SK-N-SH treated with all-trans-retinoic acid at 6 μM for 48 hours (cell line): ENCODE data around the gene GBGT1.
"Not testable (repeated sequence)": the region's sequence is repeated elsewhere in the genome, so short reads cannot be mapped to it uniquely, and the experiment has no call there.

Experiments
- ATAC-seq: fragments of 200-7000 bp; cut with Tn5 transposase; 3 replicates; pipeline ENCODE4 v1.9.1; 2020; ENCODE audit warnings: mild to moderate bottlenecking, moderate library complexity
- ARNTL ChIP-seq: fragments of 450-650 bp; formaldehyde crosslinking; IDR thresholded peaks from 2 replicates; pipeline ENCODE4 v1.5.0; 2020; ENCODE audit warnings: low read depth, mild to moderate bottlenecking, moderate library complexity, borderline replicate concordance
- CSDC2 ChIP-seq: fragments of 250-450 bp; sonication (Bioruptor Pico); IDR thresholded peaks from 2 replicates; pipeline ENCODE4 v1.5.0; 2020; ENCODE audit warnings: mild to moderate bottlenecking, moderate library complexity
- ESRRG ChIP-seq: fragments of 250-450 bp; sonication (Bioruptor Pico); IDR thresholded peaks from 2 replicates; pipeline ENCODE4 v1.6.1; 2021; ENCODE audit warnings: mild to moderate bottlenecking
- ISL1 ChIP-seq: fragments of 250-450 bp; sonication (Bioruptor Pico); IDR thresholded peaks from 2 replicates; pipeline ENCODE4 v2.1.2; 2022; ENCODE audit warnings: mild to moderate bottlenecking, moderate library complexity
- OSR1 ChIP-seq: fragments of 250-450 bp; sonication (Bioruptor Pico); IDR thresholded peaks from 2 replicates; pipeline ENCODE4 v1.8.0; 2022; ENCODE audit warnings: moderate library complexity, mild to moderate bottlenecking, inconsistent platforms
- RARB ChIP-seq: fragments of 250-450 bp; sonication (Bioruptor Pico); IDR thresholded peaks from 2 replicates; pipeline ENCODE4 v1.8.0; 2021; ENCODE audit warnings: mild to moderate bottlenecking, moderate library complexity
- SNAI2 ChIP-seq: fragments of 250-450 bp; sonication (Bioruptor Pico); IDR thresholded peaks from 2 replicates; pipeline ENCODE4 v1.5.0; 2020; ENCODE audit warnings: mild to moderate bottlenecking, moderate library complexity
- TCF4 ChIP-seq: fragments of 250-450 bp; sonication (Bioruptor Pico); IDR thresholded peaks from 2 replicates; pipeline ENCODE4 v1.8.0; 2021; ENCODE audit warnings: mild to moderate bottlenecking, moderate library complexity, borderline replicate concordance
- TOX ChIP-seq: fragments of 250-450 bp; sonication (Bioruptor Pico); IDR thresholded peaks from 2 replicates; pipeline ENCODE4 v1.8.0; 2021; ENCODE audit warnings: mild to moderate bottlenecking, moderate library complexity, borderline replicate concordance
- ZC3H10 ChIP-seq: fragments of 250-450 bp; sonication (Bioruptor Pico); IDR thresholded peaks from 2 replicates; pipeline ENCODE4 v1.5.1; 2021; ENCODE audit warnings: mild to moderate bottlenecking, moderate library complexity
- ZFP3 ChIP-seq: fragments of 250-450 bp; sonication (Bioruptor Pico); IDR thresholded peaks from 2 replicates; pipeline ENCODE4 v1.5.0; 2020; ENCODE audit warnings: mild to moderate bottlenecking, moderate library complexity
- ZFP30 ChIP-seq: fragments of 450-650 bp; formaldehyde crosslinking; IDR thresholded peaks from 2 replicates; pipeline ENCODE4 v1.5.0; 2022; ENCODE audit warnings: mild to moderate bottlenecking, moderate library complexity
- ZNF565 ChIP-seq: fragments of 450-650 bp; formaldehyde crosslinking; conservative IDR thresholded peaks from 2 replicates; pipeline ENCODE4 v1.5.0; 2020; ENCODE audit warnings: low read depth, mild to moderate bottlenecking, moderate library complexity
- ZNF70 ChIP-seq: fragments of 450-650 bp; formaldehyde crosslinking; IDR thresholded peaks from 2 replicates; pipeline ENCODE4 v1.5.0; 2020; ENCODE audit warnings: mild to moderate bottlenecking, moderate library complexity
- ZNF8 ChIP-seq: fragments of 450-650 bp; formaldehyde crosslinking; IDR thresholded peaks from 2 replicates; pipeline ENCODE4 v1.5.0; 2020; ENCODE audit warnings: mild to moderate bottlenecking, moderate library complexity
- TF ChIP-seq, protein P1 (sequence below): fragments of 250-450 bp; sonication (Bioruptor Pico); IDR thresholded peaks from 2 replicates; pipeline ENCODE4 v1.5.1; 2021; ENCODE audit warnings: mild to moderate bottlenecking, moderate library complexity
- TF ChIP-seq, protein P2 (sequence below): fragments of 250-450 bp; sonication (Bioruptor Pico); IDR thresholded peaks from 2 replicates; pipeline ENCODE4 v1.8.0; 2020; ENCODE audit warnings: mild to moderate bottlenecking, moderate library complexity, borderline replicate concordance
- TF ChIP-seq, protein P3 (sequence below): fragments of 250-450 bp; sonication (Bioruptor Pico); IDR thresholded peaks from 2 replicates; pipeline ENCODE4 v1.5.0; 2020; ENCODE audit warnings: mild to moderate bottlenecking, moderate library complexity
- TF ChIP-seq, protein P4 (sequence below): fragments of 250-450 bp; sonication (Bioruptor Pico); IDR thresholded peaks from 2 replicates; pipeline ENCODE4 v1.5.1; 2020; ENCODE audit warnings: low read depth, mild to moderate bottlenecking, moderate library complexity

GBGT1 gene

DNA sequence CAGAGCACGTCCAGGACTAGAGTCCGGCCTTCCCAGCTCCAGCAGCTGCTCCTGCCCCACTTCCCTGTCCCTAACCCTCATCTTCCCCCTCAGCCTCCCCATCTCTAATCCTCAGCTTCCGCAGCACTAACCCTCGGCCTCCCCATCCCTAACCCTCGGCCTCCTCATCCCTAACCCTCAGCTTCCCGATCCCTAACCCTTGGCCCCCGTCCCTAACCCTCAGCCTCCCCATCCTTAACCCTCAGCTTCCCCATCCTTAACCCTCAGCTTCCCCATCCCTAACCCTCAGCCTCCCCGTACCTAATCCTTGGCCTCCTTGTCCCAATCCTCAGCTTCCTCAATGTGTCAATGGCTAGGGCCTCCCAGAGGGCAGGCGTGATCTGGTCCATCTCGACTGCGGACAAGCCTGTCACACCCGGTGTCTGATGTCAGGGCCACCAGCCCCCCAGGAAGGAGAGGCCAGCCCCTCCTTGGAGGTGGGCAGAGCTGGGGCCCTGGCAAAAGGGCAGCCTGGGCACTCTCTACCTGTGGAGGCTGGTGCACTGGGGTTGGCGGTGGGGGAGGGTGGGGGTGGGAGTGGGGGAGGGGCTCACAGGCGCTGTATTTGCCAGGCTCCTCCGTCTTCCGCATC lies 43.9 kb upstream of the GBGT1 start:
- no peak for ATAC-seq
- TF ChIP-seq, protein P1, sequence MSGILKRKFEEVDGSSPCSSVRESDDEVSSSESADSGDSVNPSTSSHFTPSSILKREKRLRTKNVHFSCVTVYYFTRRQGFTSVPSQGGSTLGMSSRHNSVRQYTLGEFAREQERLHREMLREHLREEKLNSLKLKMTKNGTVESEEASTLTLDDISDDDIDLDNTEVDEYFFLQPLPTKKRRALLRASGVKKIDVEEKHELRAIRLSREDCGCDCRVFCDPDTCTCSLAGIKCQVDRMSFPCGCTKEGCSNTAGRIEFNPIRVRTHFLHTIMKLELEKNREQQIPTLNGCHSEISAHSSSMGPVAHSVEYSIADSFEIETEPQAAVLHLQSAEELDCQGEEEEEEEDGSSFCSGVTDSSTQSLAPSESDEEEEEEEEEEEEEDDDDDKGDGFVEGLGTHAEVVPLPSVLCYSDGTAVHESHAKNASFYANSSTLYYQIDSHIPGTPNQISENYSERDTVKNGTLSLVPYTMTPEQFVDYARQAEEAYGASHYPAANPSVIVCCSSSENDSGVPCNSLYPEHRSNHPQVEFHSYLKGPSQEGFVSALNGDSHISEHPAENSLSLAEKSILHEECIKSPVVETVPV (CRISPR knock-in tag), result no peak
- TF ChIP-seq ESRRG (no peak), ZFP3 (CRISPR knock-in tag) (no peak), SNAI2 (CRISPR knock-in tag) (no peak), CSDC2 (CRISPR knock-in tag) (no peak), ZFP30 (CRISPR knock-in tag) (no peak)
- TF ChIP-seq, protein P2, sequence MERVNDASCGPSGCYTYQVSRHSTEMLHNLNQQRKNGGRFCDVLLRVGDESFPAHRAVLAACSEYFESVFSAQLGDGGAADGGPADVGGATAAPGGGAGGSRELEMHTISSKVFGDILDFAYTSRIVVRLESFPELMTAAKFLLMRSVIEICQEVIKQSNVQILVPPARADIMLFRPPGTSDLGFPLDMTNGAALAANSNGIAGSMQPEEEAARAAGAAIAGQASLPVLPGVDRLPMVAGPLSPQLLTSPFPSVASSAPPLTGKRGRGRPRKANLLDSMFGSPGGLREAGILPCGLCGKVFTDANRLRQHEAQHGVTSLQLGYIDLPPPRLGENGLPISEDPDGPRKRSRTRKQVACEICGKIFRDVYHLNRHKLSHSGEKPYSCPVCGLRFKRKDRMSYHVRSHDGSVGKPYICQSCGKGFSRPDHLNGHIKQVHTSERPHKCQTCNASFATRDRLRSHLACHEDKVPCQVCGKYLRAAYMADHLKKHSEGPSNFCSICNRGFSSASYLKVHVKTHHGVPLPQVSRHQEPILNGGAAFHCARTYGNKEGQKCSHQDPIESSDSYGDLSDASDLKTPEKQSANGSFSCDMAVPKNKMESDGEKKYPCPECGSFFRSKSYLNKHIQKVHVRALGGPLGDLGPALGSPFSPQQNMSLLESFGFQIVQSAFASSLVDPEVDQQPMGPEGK, result no peak

DNA sequence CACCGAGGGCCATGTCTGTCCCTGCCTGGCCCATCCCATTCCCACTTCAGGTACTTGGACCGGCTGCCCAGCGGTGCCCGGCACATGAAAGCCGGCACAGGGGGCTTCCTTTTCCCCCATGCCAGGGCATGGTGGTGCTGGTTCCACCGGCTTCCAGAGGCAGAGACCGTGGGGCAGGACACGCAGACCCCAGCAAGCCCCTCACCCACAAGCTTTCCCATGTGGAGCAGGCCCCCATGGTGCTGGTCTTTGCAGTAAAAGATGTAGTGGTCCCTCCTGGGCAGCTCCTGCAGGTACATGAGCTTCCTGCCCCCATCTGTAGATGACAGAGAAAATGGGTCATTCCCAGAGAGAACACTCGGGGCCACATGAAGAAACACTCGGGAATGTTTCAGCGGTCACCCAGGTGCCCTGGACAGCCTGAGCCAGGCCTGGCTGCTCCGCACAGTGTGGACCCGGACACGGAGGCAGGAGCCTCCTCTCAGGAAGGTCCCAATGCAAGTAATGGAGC lies 43.4 kb upstream of the GBGT1 start:
- TF ChIP-seq, protein P2, result no peak
- TF ChIP-seq, all 23 proteins: peak for 0
- no peak for ATAC-seq

DNA sequence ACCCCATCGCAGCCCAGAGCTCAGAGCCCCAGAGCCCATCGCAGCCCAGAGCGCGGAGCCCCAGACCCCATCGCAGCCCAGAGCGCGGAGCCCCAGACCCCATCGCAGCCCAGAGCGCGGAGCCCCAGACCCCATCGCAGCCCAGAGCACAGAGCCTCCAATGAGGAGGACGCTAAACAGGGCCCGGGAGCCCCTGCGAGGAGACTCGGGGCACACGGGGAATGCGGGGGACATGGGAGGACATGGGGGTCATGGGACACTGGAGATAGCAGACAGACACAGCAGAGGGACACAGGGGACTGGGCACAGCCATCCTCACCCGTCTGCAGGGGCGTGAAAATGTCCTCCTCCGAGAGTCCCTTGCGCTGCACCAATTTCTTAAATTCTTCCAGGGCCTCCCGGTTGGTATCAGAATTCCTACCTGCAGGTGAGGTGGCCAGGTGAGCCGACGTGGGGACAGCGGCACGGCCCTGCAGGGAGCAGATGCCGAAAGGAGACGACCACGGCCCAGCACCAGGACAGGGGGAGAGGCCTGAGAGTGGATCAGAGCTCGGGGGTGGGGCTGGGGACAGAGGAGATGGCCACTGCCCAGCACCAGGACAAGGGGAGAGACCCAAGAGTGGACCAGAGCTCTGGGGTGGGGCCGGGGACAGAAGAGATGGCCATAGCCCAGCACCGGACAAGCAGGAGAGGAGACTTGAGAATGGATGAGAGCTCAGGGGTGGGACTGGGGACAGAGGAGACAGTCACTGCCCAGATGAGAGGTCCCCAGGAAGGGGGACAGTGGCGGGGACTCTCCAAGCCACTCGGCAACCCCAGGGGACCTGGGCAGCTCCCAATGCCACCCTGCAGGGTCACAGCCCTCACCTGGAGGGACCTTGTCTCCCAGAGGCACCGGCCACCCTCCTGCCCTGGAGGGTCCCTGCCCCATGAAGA lies 42.5 kb upstream of the GBGT1 start:
- no peak for TF ChIP-seq ISL1
- no peak for TF ChIP-seq ZFP3 (CRISPR knock-in tag)
- TF ChIP-seq ZFP30 (CRISPR knock-in tag), result no peak
- TF ChIP-seq OSR1 (CRISPR knock-in tag), result no peak
- TF ChIP-seq SNAI2 (CRISPR knock-in tag), result no peak
- TF ChIP-seq, protein P3, sequence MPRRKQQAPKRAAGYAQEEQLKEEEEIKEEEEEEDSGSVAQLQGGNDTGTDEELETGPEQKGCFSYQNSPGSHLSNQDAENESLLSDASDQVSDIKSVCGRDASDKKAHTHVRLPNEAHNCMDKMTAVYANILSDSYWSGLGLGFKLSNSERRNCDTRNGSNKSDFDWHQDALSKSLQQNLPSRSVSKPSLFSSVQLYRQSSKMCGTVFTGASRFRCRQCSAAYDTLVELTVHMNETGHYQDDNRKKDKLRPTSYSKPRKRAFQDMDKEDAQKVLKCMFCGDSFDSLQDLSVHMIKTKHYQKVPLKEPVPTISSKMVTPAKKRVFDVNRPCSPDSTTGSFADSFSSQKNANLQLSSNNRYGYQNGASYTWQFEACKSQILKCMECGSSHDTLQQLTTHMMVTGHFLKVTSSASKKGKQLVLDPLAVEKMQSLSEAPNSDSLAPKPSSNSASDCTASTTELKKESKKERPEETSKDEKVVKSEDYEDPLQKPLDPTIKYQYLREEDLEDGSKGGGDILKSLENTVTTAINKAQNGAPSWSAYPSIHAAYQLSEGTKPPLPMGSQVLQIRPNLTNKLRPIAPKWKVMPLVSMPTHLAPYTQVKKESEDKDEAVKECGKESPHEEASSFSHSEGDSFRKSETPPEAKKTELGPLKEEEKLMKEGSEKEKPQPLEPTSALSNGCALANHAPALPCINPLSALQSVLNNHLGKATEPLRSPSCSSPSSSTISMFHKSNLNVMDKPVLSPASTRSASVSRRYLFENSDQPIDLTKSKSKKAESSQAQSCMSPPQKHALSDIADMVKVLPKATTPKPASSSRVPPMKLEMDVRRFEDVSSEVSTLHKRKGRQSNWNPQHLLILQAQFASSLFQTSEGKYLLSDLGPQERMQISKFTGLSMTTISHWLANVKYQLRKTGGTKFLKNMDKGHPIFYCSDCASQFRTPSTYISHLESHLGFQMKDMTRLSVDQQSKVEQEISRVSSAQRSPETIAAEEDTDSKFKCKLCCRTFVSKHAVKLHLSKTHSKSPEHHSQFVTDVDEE (CRISPR knock-in tag), result no peak
- TF ChIP-seq TOX, result no peak
- no peak for TF ChIP-seq ARNTL (CRISPR knock-in tag)
- TF ChIP-seq ZC3H10, result no peak
- TF ChIP-seq ZNF70 (CRISPR knock-in tag), result no peak
- no peak for TF ChIP-seq ESRRG
- TF ChIP-seq TCF4 (CRISPR knock-in tag), result no peak
- TF ChIP-seq, protein P4, sequence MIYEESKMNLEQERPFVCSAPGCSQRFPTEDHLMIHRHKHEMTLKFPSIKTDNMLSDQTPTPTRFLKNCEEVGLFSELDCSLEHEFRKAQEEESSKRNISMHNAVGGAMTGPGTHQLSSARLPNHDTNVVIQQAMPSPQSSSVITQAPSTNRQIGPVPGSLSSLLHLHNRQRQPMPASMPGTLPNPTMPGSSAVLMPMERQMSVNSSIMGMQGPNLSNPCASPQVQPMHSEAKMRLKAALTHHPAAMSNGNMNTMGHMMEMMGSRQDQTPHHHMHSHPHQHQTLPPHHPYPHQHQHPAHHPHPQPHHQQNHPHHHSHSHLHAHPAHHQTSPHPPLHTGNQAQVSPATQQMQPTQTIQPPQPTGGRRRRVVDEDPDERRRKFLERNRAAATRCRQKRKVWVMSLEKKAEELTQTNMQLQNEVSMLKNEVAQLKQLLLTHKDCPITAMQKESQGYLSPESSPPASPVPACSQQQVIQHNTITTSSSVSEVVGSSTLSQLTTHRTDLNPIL (CRISPR knock-in tag), result no peak
- TF ChIP-seq, protein P1 (CRISPR knock-in tag), result no peak
- no peak for TF ChIP-seq ZNF8
- no peak for TF ChIP-seq ZNF565 (CRISPR knock-in tag)
- no peak for TF ChIP-seq RARB (CRISPR knock-in tag)
- ATAC-seq, result no peak

DNA sequence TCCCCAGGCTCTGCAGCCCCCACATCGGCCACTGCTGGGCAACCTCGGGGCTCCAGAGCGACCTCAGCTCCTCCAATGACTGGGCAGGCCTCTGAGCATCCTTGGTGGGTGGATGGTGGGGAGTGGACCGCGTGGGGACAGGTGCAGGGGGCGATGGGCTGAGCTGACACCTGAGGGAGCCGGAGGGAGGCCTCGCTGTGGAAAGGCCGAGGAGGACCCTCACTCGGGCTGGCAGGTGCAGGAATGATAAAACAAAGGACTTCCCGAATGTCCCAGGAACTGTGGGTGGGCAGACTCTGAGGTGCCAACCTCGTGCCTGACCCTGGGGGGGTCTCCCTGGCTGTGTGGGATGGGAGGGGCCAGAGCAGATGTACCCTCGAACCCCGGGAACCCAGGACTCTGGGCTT lies 41.8 kb upstream of the GBGT1 start:
- not testable (repeated sequence) for ATAC-seq
